Stimulated activated CD8-positive, alpha-beta memory T cell treated with anti-CD3 and anti-CD28 coated beads, Interleukin-2, amount 100 ng/mL, for 1 hour (primary cell): ENCODE results near the gene MYO9A.
A peak's percentile ranks its signal among the peaks of the same experiment; 100 is the strongest.

ENCODE experiments used
- DNase-seq, 2 donors: peaks; one replicate each; pipeline ENCODE4 v3.0.0-alpha.2; 2020; ENCODE audit warnings: low read depth in 2 of 2

Gene MYO9A

GRCh38 chr15:72118017-72118978 is at the start of gene MYO9A, which contains the start of gene SENP8:
TSS of gene MYO9A (minus strand) at chr15:72118150. CDS start at chr15:72046563, 71,587 bp downstream.
TSS of gene SENP8 (plus strand) at chr15:72118403. CDS start at chr15:72139624, 21,221 bp downstream.
- DNase-seq, result peak; percentile 99

GRCh38 chr15:72167445-72167844 is 49.5 kb upstream of the MYO9A start:
- no peak for DNase-seq

GRCh38 chr15:72166716-72167417 is 48.9 kb upstream of the MYO9A start:
- DNase-seq, result no peak

- DNase-seq, result no peak
These were observed 45.8 kb upstream of the MYO9A start for GRCh38 chr15:72163719-72164118.

GRCh38 chr15:72162569-72162968 is 44.6 kb upstream of the MYO9A start:
- DNase-seq, result no peak

- DNase-seq, result no peak
These were observed 43.6 kb upstream of the MYO9A start for GRCh38 chr15:72161361-72162132.

- no peak for DNase-seq
These were observed 42.8 kb upstream of the MYO9A start for GRCh38 chr15:72160696-72161245.

- DNase-seq, result no peak
These were observed 39.0 kb upstream of the MYO9A start for GRCh38 chr15:72156928-72157327.

GRCh38 chr15:72155635-72156616 is 38.0 kb upstream of the MYO9A start:
- peak; percentile 58 to 70 for DNase-seq

GRCh38 chr15:72155003-72155621 is 37.2 kb upstream of the MYO9A start:
- DNase-seq, result no peak

GRCh38 chr15:72154316-72154715 is 36.4 kb upstream of the MYO9A start:
- DNase-seq, result no peak

GRCh38 chr15:72153269-72154000 is 35.5 kb upstream of the MYO9A start:
- DNase-seq, result no peak

- no peak for DNase-seq
These were observed 29.5 kb upstream of the MYO9A start for GRCh38 chr15:72147418-72147817.

- DNase-seq, result no peak
These were observed 29.0 kb upstream of the MYO9A start for GRCh38 chr15:72146934-72147333.

GRCh38 chr15:72146221-72146620 is 28.3 kb upstream of the MYO9A start:
- no peak for DNase-seq

- no peak for DNase-seq
These were observed 23.5 kb upstream of the MYO9A start for GRCh38 chr15:72141171-72142084.

- DNase-seq, result no peak
These were observed 22.1 kb upstream of the MYO9A start for GRCh38 chr15:72140088-72140487.

GRCh38 chr15:72139667-72140066 is 21.7 kb upstream of the MYO9A start:
- DNase-seq, result no peak
